ENCODE results near the gene B3GALT5.

B3GALT5 gene

DNA sequence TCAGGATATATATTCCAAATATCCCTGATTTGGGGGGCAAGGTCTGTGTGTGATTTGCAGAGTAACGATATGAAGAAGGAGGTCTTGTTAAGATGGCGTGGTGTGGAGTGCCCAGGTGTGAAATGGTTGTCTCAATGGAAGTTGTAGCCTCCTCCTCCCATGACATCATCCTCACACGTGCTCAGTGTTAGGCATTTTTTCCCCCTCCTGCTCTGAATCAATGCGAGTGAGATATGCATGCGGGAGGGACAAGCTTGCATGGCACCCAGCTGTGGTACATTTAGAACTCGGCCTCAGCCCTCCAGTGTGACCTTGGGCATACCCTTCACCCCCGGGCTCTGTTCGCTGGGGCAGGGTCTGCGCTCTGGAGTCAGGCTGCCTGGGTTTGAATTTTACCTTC, 55.6 kb downstream of the B3GALT5 start:
- DNase-seq (ENCODE audit: extremely low read depth, low read depth), result no peak
- no peak overlapping the region for H3K4me3 ChIP-seq (replicated peaks; ENCODE audit: low read depth, low read length)
- TF ChIP-seq, protein P1, sequence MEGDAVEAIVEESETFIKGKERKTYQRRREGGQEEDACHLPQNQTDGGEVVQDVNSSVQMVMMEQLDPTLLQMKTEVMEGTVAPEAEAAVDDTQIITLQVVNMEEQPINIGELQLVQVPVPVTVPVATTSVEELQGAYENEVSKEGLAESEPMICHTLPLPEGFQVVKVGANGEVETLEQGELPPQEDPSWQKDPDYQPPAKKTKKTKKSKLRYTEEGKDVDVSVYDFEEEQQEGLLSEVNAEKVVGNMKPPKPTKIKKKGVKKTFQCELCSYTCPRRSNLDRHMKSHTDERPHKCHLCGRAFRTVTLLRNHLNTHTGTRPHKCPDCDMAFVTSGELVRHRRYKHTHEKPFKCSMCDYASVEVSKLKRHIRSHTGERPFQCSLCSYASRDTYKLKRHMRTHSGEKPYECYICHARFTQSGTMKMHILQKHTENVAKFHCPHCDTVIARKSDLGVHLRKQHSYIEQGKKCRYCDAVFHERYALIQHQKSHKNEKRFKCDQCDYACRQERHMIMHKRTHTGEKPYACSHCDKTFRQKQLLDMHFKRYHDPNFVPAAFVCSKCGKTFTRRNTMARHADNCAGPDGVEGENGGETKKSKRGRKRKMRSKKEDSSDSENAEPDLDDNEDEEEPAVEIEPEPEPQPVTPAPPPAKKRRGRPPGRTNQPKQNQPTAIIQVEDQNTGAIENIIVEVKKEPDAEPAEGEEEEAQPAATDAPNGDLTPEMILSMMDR (IDR thresholded peaks at IDR 0.05; ENCODE audit: low read depth, low read length, missing control alignments), result no peak

DNA sequence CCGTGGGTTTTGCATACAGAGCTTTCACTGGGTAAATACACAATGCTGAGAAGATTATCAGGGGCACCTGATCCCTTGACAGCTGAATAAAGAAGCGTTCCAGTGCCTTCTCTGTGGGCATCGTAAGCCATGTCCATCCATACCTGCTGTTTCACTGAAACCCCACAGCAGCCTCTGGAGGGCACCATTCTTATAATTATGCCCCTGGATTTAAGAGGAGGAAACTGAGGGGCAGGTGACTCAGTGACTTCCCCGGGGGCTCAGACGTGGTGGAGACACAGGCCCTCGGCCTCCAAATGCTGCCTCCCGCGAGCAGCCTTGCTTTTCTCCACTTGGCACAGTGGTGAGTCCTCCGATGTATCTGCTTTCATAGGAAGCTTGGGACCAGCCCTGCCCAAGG, 56.7 kb downstream of the B3GALT5 start:
- H3K4me3 ChIP-seq (replicated peaks; ENCODE audit: low read depth, low read length), result no peak overlapping the region
- no peak for DNase-seq (ENCODE audit: extremely low read depth, low read depth)
- TF ChIP-seq, protein P1 (IDR thresholded peaks at IDR 0.05; ENCODE audit: low read depth, low read length, missing control alignments), result no peak

- DNase-seq (ENCODE audit: extremely low read depth, low read depth), result no peak
- H3K4me3 ChIP-seq (replicated peaks; ENCODE audit: low read depth, low read length), result no peak overlapping the region
- TF ChIP-seq, protein P1 (IDR thresholded peaks at IDR 0.05; ENCODE audit: low read depth, low read length, missing control alignments), result no peak
These were observed 57.4 kb downstream of the B3GALT5 start for GRCh38 chr21:39669976-39670661.

- TF ChIP-seq, protein P1 (IDR thresholded peaks at IDR 0.05; ENCODE audit: low read depth, low read length, missing control alignments), result no peak
- DNase-seq (ENCODE audit: extremely low read depth, low read depth), result no peak
- no peak overlapping the region for H3K4me3 ChIP-seq (replicated peaks; ENCODE audit: low read depth, low read length)
These were observed 58.0 kb downstream of the B3GALT5 start for GRCh38 chr21:39670701-39671100.

GRCh38 chr21:39671986-39672385, 59.2 kb downstream of the B3GALT5 start:
- TF ChIP-seq, protein P1 (IDR thresholded peaks at IDR 0.05; ENCODE audit: low read depth, low read length, missing control alignments), result no peak
- H3K4me3 ChIP-seq (replicated peaks; ENCODE audit: low read depth, low read length), result no peak overlapping the region
- no peak for DNase-seq (ENCODE audit: extremely low read depth, low read depth)

GRCh38 chr21:39673163-39673562, 60.4 kb downstream of the B3GALT5 start:
- DNase-seq (ENCODE audit: extremely low read depth, low read depth), result no peak
- no peak overlapping the region for H3K4me3 ChIP-seq (replicated peaks; ENCODE audit: low read depth, low read length)
- TF ChIP-seq, protein P1 (IDR thresholded peaks at IDR 0.05; ENCODE audit: low read depth, low read length, missing control alignments), result no peak

GRCh38 chr21:39673736-39674135, 61.0 kb downstream of the B3GALT5 start:
- TF ChIP-seq, protein P1 (IDR thresholded peaks at IDR 0.05; ENCODE audit: low read depth, low read length, missing control alignments), result no peak
- no peak for DNase-seq (ENCODE audit: extremely low read depth, low read depth)
- no peak overlapping the region for H3K4me3 ChIP-seq (replicated peaks; ENCODE audit: low read depth, low read length)
